HG03460 (cell line): ENCODE data around the gene RAD51B.

ENCODE experiments used
- ATAC-seq: cut with Tn5 transposase; IDR thresholded peaks from one replicate; pipeline ENCODE4 v1.9.1; 2021; ENCODE audit not compliant: unreplicated experiment

RAD51B gene

DNA sequence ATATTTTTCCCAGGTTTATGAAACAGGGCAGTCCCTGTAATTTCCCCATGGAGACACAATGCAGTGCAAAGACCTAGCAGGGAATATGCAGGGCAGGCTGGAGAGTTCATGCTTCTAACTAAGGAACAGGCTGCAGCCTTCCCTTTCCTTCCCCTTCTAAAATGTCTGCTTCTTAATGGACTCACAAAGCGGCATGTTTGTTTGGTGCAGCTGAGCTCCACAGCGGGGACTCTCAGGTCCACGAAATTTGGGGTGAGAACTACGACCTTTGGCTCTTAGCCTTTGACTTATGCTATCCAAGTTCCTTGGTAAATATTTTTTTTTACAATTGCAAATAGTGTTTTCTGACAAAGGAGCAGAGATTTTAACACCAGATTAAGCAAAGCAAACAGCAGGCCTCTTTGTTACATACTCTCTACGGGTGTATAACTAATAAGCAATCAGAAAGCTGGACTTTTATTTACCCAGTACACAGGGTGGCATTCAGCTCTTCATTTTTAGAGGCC, 649.7 kb downstream of the RAD51B start:
- no peak for ATAC-seq

DNA sequence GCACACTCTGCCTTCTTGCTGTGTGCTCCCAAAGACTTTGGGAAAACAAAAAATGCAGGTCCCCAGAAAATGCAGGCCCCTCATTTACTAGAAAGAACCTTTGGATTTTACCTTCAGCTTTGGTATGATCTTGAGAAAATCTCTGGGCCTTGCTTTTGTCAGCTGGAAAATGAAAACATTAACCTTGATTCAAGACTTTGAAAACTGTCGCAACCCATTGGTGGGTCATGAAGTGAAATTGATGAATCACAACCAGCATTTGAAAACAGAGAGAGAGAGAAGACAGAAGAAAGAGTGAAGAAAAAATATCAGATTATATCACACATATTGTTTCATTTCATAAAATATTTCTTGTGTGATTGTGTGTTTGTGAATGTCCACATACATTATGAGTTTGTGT, 650.8 kb downstream of the RAD51B start:
- no peak for ATAC-seq

DNA sequence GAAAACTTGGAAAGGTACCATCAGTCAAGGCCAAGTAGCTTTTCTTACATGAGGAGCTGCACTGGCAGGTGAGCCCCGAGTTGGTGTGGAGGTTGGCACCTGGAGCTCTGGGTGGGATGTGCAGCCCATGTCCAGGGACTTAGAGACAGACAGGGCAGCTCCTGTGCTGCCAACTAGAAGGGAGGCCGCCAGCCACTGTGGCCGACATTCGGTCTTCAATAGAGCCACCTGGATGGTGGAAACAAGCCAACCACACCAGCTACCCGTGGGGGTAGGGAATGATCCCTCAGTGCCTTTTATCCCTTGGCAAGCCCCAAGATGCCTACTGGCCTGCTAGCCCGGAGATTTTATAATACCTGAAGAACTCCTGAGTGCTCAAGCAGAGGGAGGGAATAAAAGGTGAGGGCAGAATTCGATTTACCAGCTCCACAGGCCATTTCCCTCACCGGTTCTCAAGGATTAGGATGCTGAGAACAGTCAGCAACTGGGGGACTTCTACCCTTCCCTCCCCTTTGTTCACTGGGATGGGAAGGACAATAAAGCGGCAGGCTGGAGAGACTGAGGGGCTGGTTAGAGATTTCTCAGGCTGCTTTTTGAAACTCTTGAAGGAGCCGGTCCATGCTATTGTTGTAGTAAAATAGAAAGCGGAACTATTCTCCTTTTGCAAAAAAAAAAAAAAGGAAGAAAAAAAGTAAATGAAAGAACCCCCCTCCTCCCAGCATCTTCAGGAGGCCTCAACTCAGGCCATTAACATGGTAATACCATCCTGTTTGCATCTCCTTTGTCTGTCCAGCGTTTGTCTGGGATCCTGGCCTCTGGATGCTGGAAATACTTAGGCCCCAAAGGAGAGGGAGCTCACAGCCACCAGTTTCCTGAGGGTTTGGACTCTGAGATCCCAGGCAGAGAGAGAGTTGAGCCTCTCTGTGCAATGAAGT, 651.7 kb downstream of the RAD51B start:
- no peak for ATAC-seq

DNA sequence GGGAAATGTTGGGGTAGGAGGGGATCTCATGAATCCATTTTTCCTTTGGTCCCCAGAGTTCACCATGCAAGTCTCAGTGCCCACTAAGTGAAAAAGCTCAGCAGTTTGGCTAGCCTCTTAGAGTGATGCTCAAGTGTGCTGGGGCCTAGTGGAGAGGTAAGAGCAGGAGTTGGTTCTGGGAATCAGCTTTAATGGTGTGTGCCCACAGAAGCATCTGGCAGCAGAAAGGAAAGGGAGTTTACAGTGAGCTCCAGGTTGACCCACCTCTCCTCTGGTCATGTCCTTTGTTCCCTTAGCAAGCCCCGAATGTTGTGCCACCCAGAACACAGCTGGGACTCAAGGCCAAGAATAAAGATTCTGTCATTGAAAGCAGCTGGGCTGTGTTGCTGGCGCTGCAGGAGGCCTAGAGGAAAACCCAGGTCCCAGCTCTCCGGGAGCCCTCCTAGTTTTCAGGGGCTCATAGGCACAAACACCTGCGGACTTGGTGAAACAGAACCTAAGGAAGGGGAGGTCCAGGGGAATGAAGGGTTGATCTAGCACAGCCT, 652.5 kb downstream of the RAD51B start:
- no peak for ATAC-seq

DNA sequence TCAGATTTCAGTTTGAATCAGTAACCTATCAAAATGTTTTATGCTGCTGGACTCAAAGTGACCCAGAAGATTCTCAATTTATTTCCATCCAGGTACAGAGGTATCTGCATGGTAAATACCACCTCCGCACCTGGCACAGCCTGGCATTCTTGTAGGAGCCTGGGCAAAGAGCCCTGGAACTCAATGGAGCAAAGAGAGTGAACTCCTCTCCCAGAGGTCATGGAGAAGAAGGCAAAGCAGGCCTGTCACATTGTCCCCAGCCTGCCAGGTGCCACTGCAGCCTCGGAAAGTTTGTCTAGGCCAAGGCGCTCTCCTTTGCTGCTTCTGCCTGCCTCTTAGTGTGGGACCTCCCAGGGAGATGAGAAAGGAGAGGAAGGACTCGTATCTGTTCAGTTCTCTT, 653.5 kb downstream of the RAD51B start:
- ATAC-seq = no peak

DNA sequence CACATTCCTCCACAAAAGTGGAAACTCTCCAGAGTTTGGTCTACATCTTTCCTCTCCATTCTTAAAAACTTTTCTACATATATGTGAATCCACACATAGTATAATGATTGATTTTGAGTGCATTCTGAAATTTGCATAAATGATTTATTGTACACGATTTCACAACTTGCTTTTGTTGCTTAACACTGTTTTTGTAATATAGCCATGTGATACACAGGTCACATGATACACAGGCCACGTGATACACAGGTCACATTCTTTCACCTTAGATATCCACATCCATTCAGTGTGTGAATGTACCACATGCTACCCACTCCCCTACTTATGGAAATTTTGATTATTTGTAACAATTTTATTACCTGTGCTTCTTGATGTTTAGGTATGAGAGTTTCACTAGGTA, 654.2 kb downstream of the RAD51B start:
- no peak for ATAC-seq

DNA sequence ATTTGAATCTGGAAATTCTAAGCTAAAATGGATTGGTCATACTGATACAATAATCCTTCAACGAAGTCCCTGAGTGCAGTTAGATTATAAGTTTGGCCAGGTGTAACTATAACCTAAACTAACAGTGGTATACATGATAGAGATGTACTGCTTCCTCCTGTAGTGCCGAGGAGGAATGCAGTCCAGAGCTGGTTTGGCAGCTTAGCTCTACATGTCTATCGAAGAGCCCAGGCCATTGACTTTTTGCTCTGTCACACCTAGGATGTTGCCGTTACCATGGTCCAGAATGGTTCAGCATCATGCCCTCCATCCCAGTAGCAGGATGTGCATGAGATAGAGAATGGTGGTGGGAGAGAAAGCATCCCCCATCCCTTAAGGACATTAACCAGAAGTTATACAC, 655.2 kb downstream of the RAD51B start:
- no peak for ATAC-seq

DNA sequence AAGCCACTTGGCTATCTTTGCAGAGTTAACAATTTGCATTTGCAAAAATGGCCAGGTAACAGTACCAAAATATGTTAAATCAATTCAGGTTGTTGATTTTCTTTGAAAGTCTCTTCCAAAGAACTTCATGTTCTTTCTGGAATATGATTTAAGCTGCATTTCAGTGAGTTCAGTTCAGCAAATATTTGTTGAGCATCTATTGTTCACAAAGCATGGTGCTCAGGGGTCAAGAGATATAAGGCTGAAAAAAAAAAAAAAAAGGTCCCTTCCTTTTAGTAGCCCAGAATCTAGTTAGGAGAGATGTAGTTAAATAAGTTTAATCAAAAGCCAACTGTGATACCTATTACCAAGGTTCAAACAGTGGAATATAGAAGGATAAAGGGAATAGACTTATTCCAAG, 656.2 kb downstream of the RAD51B start:
- ATAC-seq = no peak

DNA sequence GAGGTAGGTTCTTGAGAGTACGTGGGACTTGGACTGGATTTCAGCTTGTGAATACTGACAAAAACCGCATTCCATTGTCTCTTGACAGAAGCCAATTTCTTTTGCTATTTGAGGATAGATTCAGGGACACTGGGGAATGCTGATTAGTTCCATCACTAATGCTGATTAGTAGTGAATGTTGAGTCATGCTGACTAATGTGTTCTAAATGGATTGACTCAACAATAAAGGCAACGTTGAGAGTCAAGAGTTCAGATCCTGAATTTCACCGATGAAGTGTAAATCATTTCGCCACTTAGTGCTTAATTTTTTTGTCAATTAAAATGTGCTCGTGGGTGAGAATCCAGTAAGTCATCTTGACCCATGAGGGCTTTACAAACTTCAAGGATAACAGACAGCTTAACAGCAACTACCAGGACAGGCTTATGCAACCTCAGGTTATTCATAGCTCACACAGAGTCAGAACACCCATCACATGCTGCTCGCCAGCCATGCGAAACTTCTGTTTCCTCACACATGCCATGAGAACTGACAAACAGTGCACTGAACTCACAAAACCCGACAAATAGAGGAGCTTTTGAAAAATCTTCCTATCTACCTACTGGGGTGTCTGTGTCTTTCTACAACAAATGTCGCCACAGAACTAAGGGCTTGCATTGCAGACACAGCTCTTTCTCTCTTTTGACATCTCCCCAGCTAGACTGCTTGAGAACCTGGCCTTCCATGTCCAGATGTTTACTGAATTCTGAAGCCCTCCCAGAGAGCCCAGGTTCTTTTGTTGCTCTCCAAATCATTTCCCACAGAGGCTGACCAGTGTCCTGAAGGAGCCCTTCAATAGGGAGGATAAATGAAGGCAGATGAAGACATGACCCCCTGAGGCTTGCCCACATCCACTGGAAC, 656.9 kb downstream of the RAD51B start:
- peak; percentile 83 for ATAC-seq

DNA sequence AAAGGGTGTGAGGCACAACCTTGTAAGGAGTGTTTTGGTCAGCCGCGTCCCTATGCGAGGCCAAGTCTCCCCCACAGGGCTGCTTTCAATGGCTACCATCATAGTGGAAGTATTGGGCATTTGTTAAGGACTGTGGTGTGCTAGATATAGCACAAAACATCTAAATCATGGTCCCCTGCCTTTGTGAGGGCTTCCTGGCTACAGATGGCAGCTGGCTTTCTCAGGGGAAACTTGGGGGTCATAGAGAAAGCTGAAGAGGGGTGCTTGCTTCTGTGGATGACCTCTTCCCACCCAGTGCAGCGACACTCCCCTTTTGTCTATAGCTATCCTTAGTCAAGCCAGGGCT, 657.5 kb downstream of the RAD51B start:
- ATAC-seq = no peak

DNA sequence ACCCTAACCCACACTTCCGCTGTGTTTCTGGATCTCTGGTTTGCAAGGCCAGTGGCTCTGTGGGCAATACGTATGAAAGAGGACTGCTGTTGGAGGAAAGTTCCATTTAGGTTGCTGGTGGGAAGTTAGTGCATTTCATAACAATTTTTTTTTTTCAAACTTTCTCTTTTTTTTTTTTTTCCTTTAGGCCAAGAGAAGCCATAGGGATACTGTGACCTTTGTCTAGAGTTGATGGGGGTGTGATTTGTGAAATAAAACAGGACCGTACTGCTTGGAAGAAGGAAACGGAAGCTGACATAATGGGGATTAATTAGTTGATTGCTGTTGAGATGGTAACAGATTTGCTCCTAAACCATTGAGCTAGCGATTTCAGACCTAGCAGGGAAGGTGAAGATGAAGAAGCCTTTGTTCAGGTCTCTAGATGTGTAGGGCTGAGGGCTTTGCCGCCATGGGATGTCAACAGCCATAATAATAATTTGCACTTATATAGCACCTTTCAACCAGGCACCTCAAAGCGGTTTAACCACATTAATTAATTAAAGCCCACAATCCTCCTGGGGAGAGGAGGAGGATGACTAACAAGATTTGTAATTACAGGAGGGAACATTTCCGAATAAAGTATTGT, 658.0 kb downstream of the RAD51B start:
- ATAC-seq = no peak

DNA sequence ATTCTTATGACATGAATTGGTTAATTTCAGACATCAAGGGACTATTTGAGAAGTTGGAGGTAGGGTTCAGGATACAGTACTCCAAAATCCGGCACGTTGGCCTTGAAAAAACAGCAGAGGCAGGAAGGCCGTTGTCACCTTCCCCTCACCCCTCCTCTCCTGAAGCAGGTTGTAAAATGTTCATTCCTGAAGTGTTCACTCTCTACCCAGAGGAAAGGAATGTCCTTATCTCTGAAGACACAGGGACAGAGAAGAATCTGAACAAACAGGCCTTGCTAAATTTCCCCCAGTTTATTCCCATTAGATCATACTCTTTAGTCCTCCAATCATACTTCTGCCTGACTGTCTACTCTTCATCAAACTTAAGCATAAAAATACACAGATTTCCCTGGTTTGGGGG, 659.7 kb downstream of the RAD51B start:
- ATAC-seq = no peak

DNA sequence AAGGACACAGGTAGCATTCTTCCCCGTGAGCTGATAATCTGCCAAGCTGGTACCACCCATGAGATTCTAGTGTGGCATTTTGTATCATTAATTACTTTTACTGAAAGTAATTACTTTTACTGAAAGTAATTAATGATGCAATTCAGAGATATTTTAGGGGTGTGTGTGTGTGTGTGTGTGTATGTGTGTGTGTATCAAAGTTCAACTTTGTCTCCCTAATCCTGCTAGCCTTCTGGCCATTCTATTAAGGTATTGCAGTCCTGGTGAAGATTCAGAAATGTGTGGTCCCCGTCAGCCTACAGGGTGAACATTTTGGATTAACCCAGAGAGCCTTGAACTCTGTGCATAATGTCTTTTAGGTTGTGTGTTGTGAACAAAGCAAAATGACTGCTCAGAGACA, 662.4 kb downstream of the RAD51B start:
- ATAC-seq = no peak

DNA sequence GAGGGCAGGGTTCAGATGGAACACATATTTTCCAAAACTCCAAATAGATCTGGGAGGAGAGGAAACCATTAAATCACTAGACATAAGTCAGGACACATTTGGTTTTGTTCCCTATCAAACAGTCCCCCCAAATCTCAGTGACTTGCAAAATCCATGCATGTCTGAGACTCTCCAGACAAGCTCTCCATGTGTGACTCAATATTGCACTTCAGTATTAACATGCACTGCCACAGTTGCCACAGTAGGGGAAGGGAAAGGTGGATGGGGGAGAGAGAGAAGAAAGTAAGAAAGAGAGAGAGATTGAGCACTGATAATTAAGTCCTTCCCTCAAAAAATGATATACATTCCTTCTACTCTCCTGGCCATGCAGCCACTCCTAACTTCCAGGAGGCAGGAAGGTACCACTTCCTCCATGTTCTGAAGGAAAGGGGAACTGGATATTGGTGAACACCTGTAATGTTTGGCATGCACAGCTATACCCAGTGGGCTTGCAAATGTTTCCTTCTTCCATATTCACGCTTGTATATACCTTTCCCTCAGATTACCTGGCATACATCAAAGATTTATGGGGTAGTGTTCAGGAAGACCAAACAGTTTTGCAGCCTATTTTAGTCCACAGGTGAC, 663.3 kb downstream of the RAD51B start:
- no peak for ATAC-seq

DNA sequence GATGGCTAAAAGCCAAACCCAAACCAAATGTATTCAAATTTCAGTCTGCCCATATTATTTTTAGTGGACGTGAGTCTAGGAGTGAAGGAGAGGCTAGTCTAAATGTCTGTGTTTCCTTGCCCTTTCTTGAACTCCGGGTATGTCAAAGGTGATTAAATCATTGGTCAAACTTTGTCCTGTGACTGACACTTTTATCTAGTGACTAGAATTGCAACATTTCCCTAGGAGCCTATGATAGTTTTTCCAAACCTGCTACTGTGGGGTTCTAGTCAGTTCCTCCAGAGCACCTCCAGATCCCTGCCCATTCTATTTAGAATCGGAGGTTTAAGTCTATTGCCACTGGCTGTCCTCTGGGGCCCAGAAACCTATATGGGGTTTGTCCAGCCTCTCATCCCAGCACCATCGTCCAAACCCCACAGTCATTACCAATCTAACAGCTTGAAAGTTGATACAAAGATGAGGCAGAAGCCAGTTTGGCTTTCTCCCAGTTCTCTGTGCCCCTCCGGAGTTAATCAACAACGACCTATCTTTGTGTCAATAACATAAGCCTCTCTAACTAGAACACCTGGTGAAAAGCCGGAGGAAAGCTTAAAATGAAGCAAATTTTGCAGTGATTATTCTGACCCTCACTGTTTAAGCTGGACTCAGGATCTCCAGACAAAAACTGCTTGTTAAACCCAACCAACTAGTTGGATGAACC, 666.6 kb downstream of the RAD51B start:
- ATAC-seq = no peak

DNA sequence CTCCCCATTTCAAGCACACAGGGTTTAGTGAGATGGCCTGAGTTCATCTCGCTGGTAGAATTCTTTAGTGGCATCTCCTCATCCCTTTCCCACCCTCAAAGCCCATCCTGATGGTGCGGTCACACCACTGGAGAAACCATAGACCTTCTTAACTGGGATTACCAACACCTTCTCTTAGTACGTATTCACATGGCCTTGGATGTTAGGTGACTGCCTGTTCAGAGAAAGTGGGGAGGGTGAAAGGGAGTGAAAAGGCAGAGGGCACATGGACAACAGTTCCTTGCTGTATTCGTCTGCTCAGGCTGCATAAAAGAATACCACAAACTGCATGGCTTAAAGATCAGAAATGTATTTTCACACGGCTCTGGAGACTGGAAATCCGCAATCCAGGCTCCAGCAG, 667.2 kb downstream of the RAD51B start:
- no peak for ATAC-seq

DNA sequence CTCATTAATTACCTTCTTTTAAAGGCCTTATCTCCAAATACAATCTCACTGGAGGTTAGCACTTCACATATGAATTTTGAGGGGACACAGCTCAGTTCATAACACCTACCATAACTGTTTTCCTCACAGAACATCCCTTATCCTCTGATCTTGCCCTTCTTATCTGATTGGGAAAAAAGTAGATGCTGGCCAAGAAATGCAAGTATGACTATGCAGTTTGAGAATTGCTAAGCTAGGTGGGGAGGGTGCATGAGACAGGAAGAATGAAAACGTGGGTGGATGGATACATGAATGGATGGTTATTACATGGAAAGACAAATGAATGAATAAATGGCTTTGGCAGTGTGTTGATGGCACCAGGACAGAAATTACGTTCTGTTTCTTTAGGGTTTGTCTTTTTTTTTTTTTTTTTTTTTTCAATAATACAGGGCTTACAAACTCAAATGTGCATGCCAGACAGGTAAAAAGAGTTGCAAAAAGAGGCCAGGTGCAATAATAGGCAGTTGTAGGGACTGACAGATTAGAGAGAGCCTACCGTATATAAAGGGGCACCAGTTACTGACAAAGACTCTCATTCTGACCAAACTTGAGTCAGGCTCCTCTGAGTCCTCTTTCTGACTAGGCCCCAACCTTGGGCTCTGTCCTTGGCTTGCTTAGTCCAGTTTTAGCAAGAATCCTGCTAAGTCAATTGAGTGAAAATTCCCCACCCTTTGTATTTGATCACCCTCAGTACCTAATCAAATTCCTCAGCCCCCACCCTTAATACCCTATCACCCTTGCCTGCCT, 668.4 kb downstream of the RAD51B start:
- ATAC-seq = no peak

DNA sequence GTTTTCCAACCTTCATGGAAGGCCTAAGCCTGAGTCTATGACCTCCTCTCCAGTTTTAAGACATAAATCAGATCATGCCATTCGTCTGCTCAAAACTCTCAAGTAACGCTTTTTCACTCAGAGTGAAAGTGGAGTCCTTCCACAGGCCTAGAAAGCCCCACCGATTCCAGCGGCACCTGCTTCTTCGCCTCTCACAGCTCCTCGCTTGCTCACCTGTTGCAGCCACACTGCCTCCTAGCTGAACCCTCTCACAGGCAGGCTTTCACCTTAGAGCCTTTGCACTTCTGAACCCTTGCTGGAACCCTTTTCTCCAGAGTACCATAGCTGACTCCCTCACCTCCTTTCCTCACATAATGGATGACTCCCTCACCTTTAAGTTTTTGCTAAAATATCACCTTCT, 672.2 kb downstream of the RAD51B start:
- ATAC-seq = no peak

DNA sequence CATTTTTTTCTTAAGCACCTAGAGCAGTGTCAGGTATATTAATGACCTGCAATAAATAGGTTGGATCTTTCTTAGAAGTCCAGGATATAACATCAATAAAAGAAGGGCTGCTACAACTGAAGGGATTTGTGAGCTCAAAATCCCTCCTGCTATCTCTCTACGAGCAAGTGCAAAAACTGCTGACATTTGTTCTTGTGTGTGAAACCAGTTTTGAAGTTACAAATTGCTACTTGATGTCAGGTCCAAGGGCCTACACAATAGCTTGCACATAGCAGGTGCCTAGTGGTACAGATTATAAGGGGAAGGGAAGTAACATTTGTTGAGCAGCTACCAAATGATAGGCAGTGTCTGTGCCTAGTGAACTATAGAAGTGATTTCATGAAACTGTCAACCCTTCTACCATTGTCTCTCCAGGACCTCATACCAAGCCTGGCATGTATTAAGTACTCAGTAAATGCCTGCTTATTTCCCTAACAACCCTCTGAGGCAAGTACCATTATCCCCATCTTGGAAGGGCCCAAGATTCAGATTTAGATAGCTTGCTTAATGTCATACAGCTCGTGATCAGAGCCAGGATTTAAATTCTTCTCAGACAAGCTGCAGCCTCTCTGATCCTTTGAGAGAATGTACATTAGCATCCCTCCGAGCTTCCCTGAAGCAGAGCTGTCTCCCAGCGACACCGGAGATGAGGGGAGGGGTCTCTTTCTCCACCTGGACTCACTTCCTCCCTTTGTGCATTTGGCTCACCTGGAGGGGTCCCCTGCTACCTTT, 673.0 kb downstream of the RAD51B start:
- no peak for ATAC-seq
